ENCODE results near the gene SLC45A3.

SLC45A3 gene

DNA sequence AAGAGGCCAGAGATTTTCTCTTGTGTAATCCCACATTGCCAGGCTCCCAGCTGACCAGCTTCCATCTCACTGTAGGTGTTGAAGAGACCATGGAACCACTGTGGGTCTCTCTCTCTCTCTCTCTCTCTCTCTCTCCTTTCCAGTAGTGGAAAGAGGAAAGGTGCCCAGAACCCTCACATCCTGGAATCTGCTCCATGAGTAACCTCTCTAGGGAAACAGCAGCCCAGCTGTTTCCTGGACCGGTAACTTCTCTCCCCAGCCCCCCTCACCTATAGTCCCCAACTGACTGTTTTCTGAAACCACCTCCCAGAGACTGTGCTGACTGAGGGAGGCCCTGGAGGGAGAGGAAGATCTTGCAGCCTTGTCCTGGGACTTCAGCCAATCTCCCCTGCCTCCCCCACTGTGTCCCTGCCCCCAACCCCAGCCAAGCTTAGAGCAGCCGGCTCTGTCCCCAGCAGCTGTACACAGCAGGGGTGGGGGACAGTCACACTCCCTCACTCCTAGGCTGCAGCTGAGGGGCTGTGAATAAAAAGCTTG, 20.6 kb upstream of the SLC45A3 start:
- H3K27ac ChIP-seq (ENCODE audit: low read depth, low read length, poor library complexity, severe bottlenecking), result no peak overlapping the region

DNA sequence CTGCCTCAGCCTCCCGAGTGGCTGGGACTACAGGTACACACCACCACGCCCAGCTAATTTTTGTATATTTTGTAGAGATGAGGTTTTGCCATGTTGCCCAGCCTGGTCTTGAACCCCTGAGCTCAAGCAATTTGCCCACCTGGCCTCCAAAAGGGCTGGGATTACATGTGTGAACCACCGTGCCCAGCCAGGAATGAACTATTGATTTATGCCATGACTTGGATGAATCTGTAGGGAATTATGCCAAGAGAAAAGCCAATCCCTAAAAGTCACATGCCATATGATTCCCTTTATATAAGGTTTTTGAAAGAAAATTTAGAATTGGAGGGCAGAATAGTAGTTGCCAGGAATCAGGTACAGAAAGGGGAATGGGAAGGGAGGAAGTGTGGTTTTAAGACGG, 19.1 kb upstream of the SLC45A3 start:
- no peak overlapping the region for H3K4me3 ChIP-seq (ENCODE audit: low read depth, low read length, poor library complexity, severe bottlenecking)
- TF ChIP-seq, protein P1, sequence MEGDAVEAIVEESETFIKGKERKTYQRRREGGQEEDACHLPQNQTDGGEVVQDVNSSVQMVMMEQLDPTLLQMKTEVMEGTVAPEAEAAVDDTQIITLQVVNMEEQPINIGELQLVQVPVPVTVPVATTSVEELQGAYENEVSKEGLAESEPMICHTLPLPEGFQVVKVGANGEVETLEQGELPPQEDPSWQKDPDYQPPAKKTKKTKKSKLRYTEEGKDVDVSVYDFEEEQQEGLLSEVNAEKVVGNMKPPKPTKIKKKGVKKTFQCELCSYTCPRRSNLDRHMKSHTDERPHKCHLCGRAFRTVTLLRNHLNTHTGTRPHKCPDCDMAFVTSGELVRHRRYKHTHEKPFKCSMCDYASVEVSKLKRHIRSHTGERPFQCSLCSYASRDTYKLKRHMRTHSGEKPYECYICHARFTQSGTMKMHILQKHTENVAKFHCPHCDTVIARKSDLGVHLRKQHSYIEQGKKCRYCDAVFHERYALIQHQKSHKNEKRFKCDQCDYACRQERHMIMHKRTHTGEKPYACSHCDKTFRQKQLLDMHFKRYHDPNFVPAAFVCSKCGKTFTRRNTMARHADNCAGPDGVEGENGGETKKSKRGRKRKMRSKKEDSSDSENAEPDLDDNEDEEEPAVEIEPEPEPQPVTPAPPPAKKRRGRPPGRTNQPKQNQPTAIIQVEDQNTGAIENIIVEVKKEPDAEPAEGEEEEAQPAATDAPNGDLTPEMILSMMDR (IDR thresholded peaks at IDR 0.05; ENCODE audit: low read length), result no peak
- no peak for TF ChIP-seq EZH2 (IDR thresholded peaks at IDR 0.05; ENCODE audit: borderline replicate concordance, low read length)
- no peaks in the 10 kb centered on the region for H3K4me1 ChIP-seq (ENCODE audit: insufficient read depth, low read length, severe bottlenecking)
- H4K20me1 ChIP-seq (ENCODE audit: insufficient read depth, low read length), result no peaks in the 10 kb centered on the region
- no peak overlapping the region for H3K4me2 ChIP-seq (ENCODE audit: low read length)
- no peaks in the 10 kb centered on the region for H3K9me3 ChIP-seq (ENCODE audit: low read length)
- no peak overlapping the region for H3K9ac ChIP-seq (ENCODE audit: low read length)
- peaks cover 10% of the 10 kb centered on the region; the same call in 1 of the 2 replicates for H3K36me3 ChIP-seq (ENCODE audit: insufficient read depth, low read length)
- no peak overlapping the region for H2AFZ ChIP-seq (ENCODE audit: low read length)
- no peaks in the 10 kb centered on the region for H3K9me2 ChIP-seq (ENCODE audit: low read depth, low read length)
- no peak overlapping the region for H3K27ac ChIP-seq (ENCODE audit: low read depth, low read length, poor library complexity, severe bottlenecking)
- H3F3A ChIP-seq (ENCODE audit: insufficient read depth, low read length), result no peaks in the 10 kb centered on the region
- no peaks in the 10 kb centered on the region for H3K79me2 ChIP-seq (ENCODE audit: insufficient read depth, low read length)
- no peaks in the 10 kb centered on the region for H3K27me3 ChIP-seq (ENCODE audit: insufficient read depth, low read length)

More for the DNA sequence above, 20.6 kb upstream of the SLC45A3 start:
- H3K9me2 ChIP-seq (ENCODE audit: low read depth, low read length), result no peaks in the 10 kb centered on the region
- no peak overlapping the region for H2AFZ ChIP-seq (ENCODE audit: low read length)
- H3K9ac ChIP-seq (ENCODE audit: low read length), result no peak overlapping the region
- no peaks in the 10 kb centered on the region for H3K27me3 ChIP-seq (ENCODE audit: insufficient read depth, low read length)
- peaks cover 10% of the 10 kb centered on the region; the same call in 1 of the 2 replicates for H3K36me3 ChIP-seq (ENCODE audit: insufficient read depth, low read length)
- no peak overlapping the region for H3K4me3 ChIP-seq (ENCODE audit: low read depth, low read length, poor library complexity, severe bottlenecking)
- no peak overlapping the region for H3K4me2 ChIP-seq (ENCODE audit: low read length)
- H3K79me2 ChIP-seq (ENCODE audit: insufficient read depth, low read length), result no peaks in the 10 kb centered on the region
- H3K4me1 ChIP-seq (ENCODE audit: insufficient read depth, low read length, severe bottlenecking), result no peaks in the 10 kb centered on the region
- TF ChIP-seq, protein P1 (IDR thresholded peaks at IDR 0.05; ENCODE audit: low read length), result no peak
- no peak for TF ChIP-seq EZH2 (IDR thresholded peaks at IDR 0.05; ENCODE audit: borderline replicate concordance, low read length)
- H3F3A ChIP-seq (ENCODE audit: insufficient read depth, low read length), result no peaks in the 10 kb centered on the region
- H3K9me3 ChIP-seq (ENCODE audit: low read length), result no peaks in the 10 kb centered on the region
- no peaks in the 10 kb centered on the region for H4K20me1 ChIP-seq (ENCODE audit: insufficient read depth, low read length)

DNA sequence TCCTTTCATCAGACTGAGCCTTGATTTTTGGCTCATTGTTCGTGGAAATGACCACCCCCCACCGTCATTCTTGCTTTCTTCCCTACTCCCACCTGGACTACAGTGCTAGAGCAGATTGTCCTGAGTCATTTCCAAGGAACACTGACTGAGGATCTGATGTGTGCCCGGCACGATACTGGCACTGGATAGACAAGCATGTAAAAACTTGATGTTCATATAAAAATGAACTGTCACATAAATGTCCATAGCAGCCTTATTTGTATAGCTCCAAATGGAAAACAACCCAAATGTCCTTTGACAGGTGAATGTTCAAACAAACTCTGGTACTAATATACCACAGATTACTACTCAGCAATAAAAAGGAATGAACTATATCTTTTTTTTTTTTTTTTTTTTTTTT, 18.6 kb upstream of the SLC45A3 start:
- Histone ChIP-seq H3K9me2 (ENCODE audit: low read depth, low read length) (no peaks in the 10 kb centered on the region), H3K4me3 (ENCODE audit: low read depth, low read length, poor library complexity, severe bottlenecking) (no peak overlapping the region), H3K9me3 (ENCODE audit: low read length) (no peaks in the 10 kb centered on the region), H3K4me1 (ENCODE audit: insufficient read depth, low read length, severe bottlenecking) (no peaks in the 10 kb centered on the region), H3F3A (ENCODE audit: insufficient read depth, low read length) (no peaks in the 10 kb centered on the region), H3K9ac (ENCODE audit: low read length) (no peak overlapping the region), H3K4me2 (ENCODE audit: low read length) (no peak overlapping the region), H3K27ac (ENCODE audit: low read depth, low read length, poor library complexity, severe bottlenecking) (no peak overlapping the region), H4K20me1 (ENCODE audit: insufficient read depth, low read length) (no peaks in the 10 kb centered on the region), H3K27me3 (ENCODE audit: insufficient read depth, low read length) (no peaks in the 10 kb centered on the region), H3K79me2 (ENCODE audit: insufficient read depth, low read length) (no peaks in the 10 kb centered on the region), H3K36me3 (ENCODE audit: insufficient read depth, low read length) (peaks cover 10% of the 10 kb centered on the region; the same call in 1 of the 2 replicates), H2AFZ (ENCODE audit: low read length) (no peak overlapping the region)
- TF ChIP-seq, protein P1 (IDR thresholded peaks at IDR 0.05; ENCODE audit: low read length), result no peak
- no peak for TF ChIP-seq EZH2 (IDR thresholded peaks at IDR 0.05; ENCODE audit: borderline replicate concordance, low read length)

Measured in OCI-LY1 (cell line).